Measurements from ENCODE around the gene RNF13.

- TF ChIP-seq CTCF (conservative IDR thresholded peaks at IDR 0.05 in 1 of 2, IDR thresholded peaks at IDR 0.05 in 1 of 2; ENCODE audit: extremely low read depth in 1 of 2, insufficient read depth in 1 of 2, low read depth in 1 of 2, low read length in 2 of 2): no peak
- TF ChIP-seq EZH2 (IDR thresholded peaks at IDR 0.05; ENCODE audit: borderline replicate concordance, low read length): no peak
Observed at GRCh38 chr3:149934524-149934923, 121.5 kb downstream of the RNF13 start.

Data from mammary epithelial cell (primary cell).